ENCODE measurements around the gene ITGB2.
A peak's percentile ranks its signal among the peaks of the same experiment; 100 is the strongest.

ITGB2 gene

DNA sequence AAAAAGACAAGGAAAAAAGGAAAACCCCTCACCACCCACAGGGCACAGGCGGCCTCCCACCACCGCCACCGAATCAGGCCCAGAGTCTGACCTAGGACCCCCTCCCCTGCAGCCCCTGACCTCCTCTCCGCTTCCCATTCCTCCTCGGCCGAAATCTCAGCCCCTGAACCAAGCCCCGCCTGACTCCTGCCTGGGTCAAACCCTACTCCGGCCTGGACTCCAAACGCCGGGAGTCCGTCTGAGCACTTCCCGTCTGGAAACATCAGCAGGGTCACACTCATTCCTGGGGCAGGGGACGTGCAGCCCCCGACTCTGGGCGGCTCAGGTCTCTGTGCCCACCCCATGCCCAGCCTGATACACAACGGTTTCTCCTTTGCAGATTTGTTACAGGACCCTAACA lies 76.4 kb downstream of the ITGB2 start:
- DNase-seq, result no peak

DNA sequence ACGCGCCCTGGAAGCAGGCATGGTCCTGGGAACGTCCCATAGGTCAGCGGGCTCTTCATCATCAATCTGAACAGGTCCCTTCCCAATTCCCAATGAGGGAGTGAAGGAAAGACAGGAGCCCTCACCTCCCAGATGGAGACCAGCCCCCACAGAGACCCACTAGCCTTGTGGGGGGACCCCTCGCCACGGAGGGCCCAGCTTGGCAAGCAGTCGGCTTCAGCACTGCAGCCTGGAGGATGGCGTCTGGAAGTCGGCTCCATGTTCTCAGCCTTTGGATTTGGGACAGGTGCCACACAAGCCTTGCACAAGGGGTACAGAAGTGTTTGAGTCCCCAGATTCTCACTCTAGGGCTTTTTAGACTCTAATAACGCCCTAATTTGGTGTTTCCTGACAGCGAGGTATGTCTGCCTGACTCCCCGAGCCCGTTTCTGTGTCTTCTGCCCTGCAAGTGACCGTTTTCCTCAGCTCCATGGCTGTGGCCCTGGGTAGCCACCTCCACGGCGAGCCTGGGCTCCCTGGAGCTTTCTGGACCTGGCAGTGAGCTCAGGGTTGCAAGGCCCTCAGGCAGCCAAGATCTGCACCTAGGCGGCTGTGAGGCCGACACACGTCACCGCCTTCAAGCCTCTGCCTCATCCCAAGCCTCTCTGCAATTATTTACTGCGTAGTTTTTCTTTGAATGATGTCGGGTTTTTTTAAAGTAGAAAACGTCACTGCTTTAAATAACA lies 77.8 kb downstream of the ITGB2 start:
- DNase-seq, result no peak

GRCh38 chr21:44842087-44842486 lies 78.6 kb downstream of the ITGB2 start:
- no peak for DNase-seq

GRCh38 chr21:44840771-44841170 lies 79.9 kb downstream of the ITGB2 start:
- DNase-seq, result no peak

DNA sequence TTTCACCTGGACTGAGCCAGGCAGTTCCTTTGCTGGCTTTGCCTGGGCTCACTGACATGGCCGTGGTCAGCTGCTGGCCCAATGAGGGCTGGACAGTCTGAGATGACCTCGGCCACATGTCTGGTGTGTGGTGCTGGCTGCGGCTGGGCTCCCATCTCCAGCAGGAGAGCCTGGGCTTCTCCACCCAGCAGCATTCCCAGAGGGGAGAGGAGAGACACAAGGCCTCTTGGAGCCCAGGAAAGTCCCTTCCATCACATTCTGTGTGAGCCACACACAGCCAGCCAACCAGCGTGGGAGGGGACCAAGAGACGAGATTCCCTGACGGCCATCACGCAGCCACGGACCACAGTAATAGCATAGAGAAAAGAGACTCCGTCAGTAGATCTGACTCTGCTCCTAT lies 81.7 kb downstream of the ITGB2 start:
- DNase-seq, result no peak

- no peak for DNase-seq
Measured at GRCh38 chr21:44838039-44838895, 82.4 kb downstream of the ITGB2 start.

DNA sequence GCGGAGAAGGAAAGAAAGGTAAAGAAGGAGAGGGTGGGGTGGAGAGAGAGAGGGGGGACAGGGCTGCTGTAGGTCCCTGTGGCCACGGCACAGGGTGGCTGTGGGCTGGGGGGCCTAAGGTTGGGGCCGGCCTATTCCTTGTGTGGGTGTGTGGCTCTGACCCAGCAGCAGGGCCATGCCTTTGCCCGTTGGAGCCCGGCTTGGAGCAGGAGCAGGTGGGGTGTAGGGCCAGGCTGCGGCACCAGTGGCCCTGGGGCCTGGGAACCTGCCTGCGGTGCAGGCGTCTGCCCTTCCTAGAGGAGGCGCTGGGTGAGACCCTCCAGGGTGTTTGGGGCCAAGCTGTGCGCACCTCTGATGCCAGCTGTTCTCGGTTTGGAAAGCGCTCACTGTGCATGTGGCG lies 83.2 kb downstream of the ITGB2 start:
- DNase-seq, result no peak

GRCh38 chr21:44836666-44837471 lies 83.8 kb downstream of the ITGB2 start:
- peak; percentile 59 for DNase-seq

DNA sequence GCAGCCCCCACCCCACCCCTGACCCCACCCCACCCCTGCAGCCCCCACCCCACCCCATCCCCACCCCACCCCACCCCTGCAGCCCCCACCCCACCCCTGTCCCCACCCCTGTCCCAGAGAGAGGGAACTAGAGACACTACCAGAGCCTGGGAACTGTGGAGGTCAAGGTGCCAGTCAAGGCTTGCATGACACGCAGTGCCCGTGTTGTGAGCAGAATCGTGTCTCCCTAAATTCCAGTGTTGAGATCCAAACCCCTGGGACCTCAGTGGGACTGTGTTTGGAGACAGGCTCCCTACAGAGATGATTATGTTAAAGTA lies 84.4 kb downstream of the ITGB2 start:
- DNase-seq, result no peak

Data from EL (cell line).